Caco-2 (cell line): Measurements from ENCODE around the gene UBE2O. TPM values are rescaled to one million over a fixed set of nuclear protein-coding genes. Genes with fewer than 3 reads are reported as not detected.

Experiments
- BruUV-seq: library from RNA; stranded (reverse); fragments of 400-500 nt; replicated peaks from 2 replicates; lab custom pipeline; 2021; lab: Mats Ljungman, UMichigan
- CTCF ChIA-PET: fragments of 300-600 bp; sonication (Branson Sonifier 250); formaldehyde crosslinking; loops from one replicate; lab custom pipeline; 2022; ENCODE audit warnings: antibody characterized with exemption; lab: Charles Lee
- POLR2A ChIA-PET: fragments of 300-600 bp; sonication (Branson Sonifier 250); formaldehyde crosslinking; loops from one replicate; lab custom pipeline; 2022; ENCODE audit warnings: antibody characterized with exemption; lab: Charles Lee
- DNase-seq, 2 experiments: peaks; one replicate each; pipeline versions ENCODE4 v3.0.0 to v3.0.0-alpha.2; 2020 to 2022
- H3K27me3 ChIP-seq: replicated peaks from 2 replicates; pipeline ENCODE4 v1.6.0; 2011; ENCODE audit warnings: low read length; ENCODE audit not compliant: control insufficient read depth, insufficient read depth
- H3K36me3 ChIP-seq: 2 replicates; pipeline ENCODE4 v1.5.1; 2011; ENCODE audit warnings: low read length; ENCODE audit not compliant: control insufficient read depth, insufficient read depth
- H3K4me1 ChIP-seq: fragments of 250-450 bp; sonication (Bioruptor Pico); 2 replicates; pipeline ENCODE4 v1.5.1; 2020; ENCODE audit warnings: mild to moderate bottlenecking
- H3K4me3 ChIP-seq: 2 replicates; pipeline ENCODE4 v1.5.1; 2011; ENCODE audit warnings: low read depth, mild to moderate bottlenecking, control low read depth, low read length
- H3K9me3 ChIP-seq: fragments of 250-450 bp; sonication (Bioruptor Pico); 2 replicates; pipeline ENCODE4 v1.5.1; 2020; ENCODE audit warnings: mild to moderate bottlenecking, moderate library complexity
- H3K27ac Mint-ChIP-seq: one replicate; pipeline ENCODE4 v1.8.0; 2022; ENCODE audit warnings: mixed read lengths; ENCODE audit not compliant: unreplicated experiment
- H3K27me3 Mint-ChIP-seq: one replicate; pipeline ENCODE4 v1.8.0; 2022; ENCODE audit warnings: mixed read lengths; ENCODE audit not compliant: insufficient read depth, unreplicated experiment
- H3K36me3 Mint-ChIP-seq: one replicate; pipeline ENCODE4 v1.8.0; 2022; ENCODE audit warnings: mild to moderate bottlenecking, mixed read lengths; ENCODE audit not compliant: insufficient read depth, unreplicated experiment
- H3K4me1 Mint-ChIP-seq: one replicate; pipeline ENCODE4 v1.8.0; 2022; ENCODE audit warnings: low read depth, mixed read lengths; ENCODE audit not compliant: unreplicated experiment
- H3K4me3 Mint-ChIP-seq: one replicate; pipeline ENCODE4 v1.8.0; 2022; ENCODE audit warnings: mild to moderate bottlenecking, moderate library complexity, mixed read lengths; ENCODE audit not compliant: unreplicated experiment
- H3K9me3 Mint-ChIP-seq: one replicate; pipeline ENCODE4 v1.8.0; 2022; ENCODE audit warnings: mixed read lengths; ENCODE audit not compliant: unreplicated experiment
- intact Hi-C: fragments of 100-400 bp; cut with micrococcal nuclease; formaldehyde crosslinking; loops from one replicate; pipeline ENCODE4 v1.10.0; 2022; ENCODE audit not compliant: unreplicated experiment
- total RNA-seq: library from RNA; stranded (reverse); gene quantifications from 2 replicates; pipeline ENCODE4 v1.2.3, GENCODE V29; 2022
- TF ChIP-seq, protein P1 (sequence below), 2 experiments: fragments of 200-600 bp in 1 of 2; IDR thresholded peaks; 1 replicate in 1 of 2; 2 replicates in 1 of 2; pipeline versions ENCODE4 v1.5.1 to v1.8.0; 2011 to 2022; ENCODE audit warnings: antibody characterized with exemption in 1 of 2, control low read depth in 1 of 2, inconsistent platforms in 1 of 2, low read depth in 1 of 2, low read length in 1 of 2, mild to moderate bottlenecking in 1 of 2, moderate library complexity in 1 of 2; ENCODE audit not compliant: insufficient read depth in 1 of 2, severe bottlenecking in 1 of 2, unreplicated experiment in 1 of 2

Gene UBE2O
- total RNA-seq, 1 experiment from 2014 or later = 37.6 TPM

DNA sequence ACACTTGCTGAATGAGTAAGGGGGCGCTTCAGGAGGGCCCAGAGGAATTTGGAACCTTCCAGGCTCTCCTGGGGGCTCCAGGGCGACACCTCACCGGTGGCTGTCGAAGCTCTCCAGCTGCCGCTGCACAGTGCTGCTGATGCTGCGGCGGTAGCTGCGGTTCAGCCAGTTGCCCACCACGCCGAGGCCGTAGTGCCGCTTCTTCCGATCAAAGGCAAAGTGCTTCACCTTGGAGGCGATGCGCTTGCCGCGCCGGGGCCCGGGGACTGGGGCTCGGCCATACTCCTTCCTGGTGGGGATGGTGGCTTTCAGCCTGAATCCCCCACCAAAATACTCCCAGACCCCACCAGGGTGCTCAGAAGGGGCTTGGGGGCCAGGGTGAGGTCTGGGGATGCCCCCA is 23.8 kb upstream of the UBE2O start:
- no peaks in the 10 kb centered on the region for H3K9me3 ChIP-seq
- no peaks in the 10 kb centered on the region; the same call in 1 of the 2 replicates for H3K36me3 ChIP-seq
- H3K4me3 ChIP-seq = no peak overlapping the region
- TF ChIP-seq, protein P1, sequence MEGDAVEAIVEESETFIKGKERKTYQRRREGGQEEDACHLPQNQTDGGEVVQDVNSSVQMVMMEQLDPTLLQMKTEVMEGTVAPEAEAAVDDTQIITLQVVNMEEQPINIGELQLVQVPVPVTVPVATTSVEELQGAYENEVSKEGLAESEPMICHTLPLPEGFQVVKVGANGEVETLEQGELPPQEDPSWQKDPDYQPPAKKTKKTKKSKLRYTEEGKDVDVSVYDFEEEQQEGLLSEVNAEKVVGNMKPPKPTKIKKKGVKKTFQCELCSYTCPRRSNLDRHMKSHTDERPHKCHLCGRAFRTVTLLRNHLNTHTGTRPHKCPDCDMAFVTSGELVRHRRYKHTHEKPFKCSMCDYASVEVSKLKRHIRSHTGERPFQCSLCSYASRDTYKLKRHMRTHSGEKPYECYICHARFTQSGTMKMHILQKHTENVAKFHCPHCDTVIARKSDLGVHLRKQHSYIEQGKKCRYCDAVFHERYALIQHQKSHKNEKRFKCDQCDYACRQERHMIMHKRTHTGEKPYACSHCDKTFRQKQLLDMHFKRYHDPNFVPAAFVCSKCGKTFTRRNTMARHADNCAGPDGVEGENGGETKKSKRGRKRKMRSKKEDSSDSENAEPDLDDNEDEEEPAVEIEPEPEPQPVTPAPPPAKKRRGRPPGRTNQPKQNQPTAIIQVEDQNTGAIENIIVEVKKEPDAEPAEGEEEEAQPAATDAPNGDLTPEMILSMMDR (IDR thresholded peaks at IDR 0.05; ENCODE audit: insufficient read depth in 1 of 2, low read depth in 1 of 2, low read length in 1 of 2, severe bottlenecking in 1 of 2, unreplicated experiment in 1 of 2) = no peak
- CTCF ChIA-PET = interaction anchor here (1.4 kb wide), 1 partner anchor 18 kb away, joined by 8 read pairs; no protein-coding TSS in a partner anchor
- H3K27ac Mint-ChIP-seq = no peak overlapping the region
- no peaks in the 10 kb centered on the region for H3K27me3 ChIP-seq
- no peak overlapping the region for H3K4me3 Mint-ChIP-seq
- H3K4me1 ChIP-seq = peaks cover 6% of the 10 kb centered on the region; the same call in 1 of the 2 replicates
- intact Hi-C loops = no loop called here
- H3K4me1 Mint-ChIP-seq = peaks cover 5% of the 10 kb centered on the region
- no peaks in the 10 kb centered on the region for H3K9me3 Mint-ChIP-seq
- POLR2A ChIA-PET = interaction anchor here (0.7 kb wide), 1 partner anchor 252 kb away, joined by 3 read pairs; no protein-coding TSS in a partner anchor
- H3K36me3 Mint-ChIP-seq = peaks cover 25% of the 10 kb centered on the region
- DNase-seq = no peak
- BruUV-seq = no TSS peak
- H3K27me3 Mint-ChIP-seq = no peaks in the 10 kb centered on the region

DNA sequence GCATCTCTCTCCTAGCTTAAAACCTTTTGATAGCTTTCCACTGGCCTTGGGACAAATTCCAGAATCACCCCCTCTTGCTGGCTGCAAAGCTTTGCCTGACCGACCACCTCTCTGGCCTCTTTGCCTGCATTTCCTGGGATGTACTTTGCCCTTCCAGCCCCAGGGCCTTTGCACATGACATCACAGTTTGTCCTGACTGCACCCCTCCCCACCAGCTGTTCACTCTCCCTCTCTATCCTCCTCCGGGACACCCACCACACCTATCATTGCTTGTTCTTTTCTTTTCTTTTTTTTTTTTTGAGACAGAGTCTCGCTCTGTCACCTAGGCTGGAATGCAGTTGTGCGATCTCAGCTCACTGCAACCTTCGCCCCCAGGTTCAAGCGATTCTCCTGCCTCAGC is 22.4 kb upstream of the UBE2O start:
- Mint-ChIP-seq H3K4me1 (peaks cover 5% of the 10 kb centered on the region), H3K9me3 (no peaks in the 10 kb centered on the region), H3K4me3 (no peak overlapping the region), H3K27me3 (no peaks in the 10 kb centered on the region), H3K36me3 (peaks cover 23% of the 10 kb centered on the region), H3K27ac (peak overlapping the region; percentile 33)
- Histone ChIP-seq H3K4me1 (peaks cover 6% of the 10 kb centered on the region; the same call in 1 of the 2 replicates), H3K4me3 (no peak overlapping the region), H3K36me3 (no peaks in the 10 kb centered on the region; the same call in 1 of the 2 replicates), H3K27me3 (no peaks in the 10 kb centered on the region), H3K9me3 (no peaks in the 10 kb centered on the region)
- ChIA-PET POLR2A (no interaction called here), CTCF (interaction anchor here (0.6 to 1.2 kb wide), 4 partner anchors 9 to 179 kb away, joined by 3 to 6 read pairs (median 4); no protein-coding TSS in a partner anchor)
- TF ChIP-seq, protein P1 (IDR thresholded peaks at IDR 0.05; ENCODE audit: insufficient read depth in 1 of 2, low read depth in 1 of 2, low read length in 1 of 2, severe bottlenecking in 1 of 2, unreplicated experiment in 1 of 2) = no peak
- no TSS peak for BruUV-seq
- DNase-seq = peak; percentile 50 to 57
- intact Hi-C loops = no loop called here

DNA sequence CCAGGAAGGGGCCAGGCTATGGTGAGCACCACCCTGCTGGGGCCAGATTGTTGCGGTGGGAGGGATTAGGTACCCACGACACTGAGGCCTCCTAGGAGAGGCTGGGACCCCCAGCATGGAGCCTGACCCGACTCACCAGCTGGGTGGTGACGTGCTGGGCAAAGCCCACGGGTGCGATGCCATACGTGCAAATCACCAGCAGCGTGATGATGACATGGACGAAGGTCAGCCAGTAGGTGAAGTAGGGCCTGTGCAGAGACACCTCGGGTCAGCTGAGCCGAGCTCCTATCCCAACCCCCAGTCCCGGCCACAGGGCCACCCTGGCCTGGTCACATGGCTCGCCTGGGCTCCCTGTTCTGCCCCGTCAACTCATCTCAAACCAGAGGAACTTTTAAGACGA is 21.9 kb upstream of the UBE2O start:
- BruUV-seq = no TSS peak
- Mint-ChIP-seq H3K4me3 (no peak overlapping the region), H3K36me3 (peaks cover 23% of the 10 kb centered on the region), H3K9me3 (no peaks in the 10 kb centered on the region), H3K4me1 (peaks cover 5% of the 10 kb centered on the region), H3K27ac (peak overlapping the region; percentile 33), H3K27me3 (no peaks in the 10 kb centered on the region)
- no peak overlapping the region for H3K4me3 ChIP-seq
- no peaks in the 10 kb centered on the region for H3K9me3 ChIP-seq
- ChIA-PET POLR2A (no interaction called here), CTCF (interaction anchor here (0.8 kb wide), 2 partner anchors 8 to 18 kb away, joined by 3 read pairs; no protein-coding TSS in a partner anchor)
- TF ChIP-seq, protein P1 (IDR thresholded peaks at IDR 0.05; ENCODE audit: insufficient read depth in 1 of 2, low read depth in 1 of 2, low read length in 1 of 2, severe bottlenecking in 1 of 2, unreplicated experiment in 1 of 2) = no peak
- peaks cover 6% of the 10 kb centered on the region; the same call in 1 of the 2 replicates for H3K4me1 ChIP-seq
- H3K27me3 ChIP-seq = no peaks in the 10 kb centered on the region
- intact Hi-C loops = no loop called here
- DNase-seq = no peak
- H3K36me3 ChIP-seq = no peaks in the 10 kb centered on the region; the same call in 1 of the 2 replicates
